Measurements from ENCODE around the gene TXNRD1.
"Not testable (repeated sequence)": the region's sequence is repeated elsewhere in the genome, so short reads cannot be mapped to it uniquely, and the experiment has no call there.

TXNRD1 gene

GRCh38 chr12:104243551-104243950 lies 28.0 kb downstream of the TXNRD1 start:
- no peak for DNase-seq

- DNase-seq = no peak
Observed at GRCh38 chr12:104243971-104244370, 28.4 kb downstream of the TXNRD1 start.

GRCh38 chr12:104247698-104248097 lies 32.1 kb downstream of the TXNRD1 start:
- DNase-seq = no peak

GRCh38 chr12:104248444-104248843 lies 32.9 kb downstream of the TXNRD1 start:
- no peak for DNase-seq

GRCh38 chr12:104249017-104249416 lies 33.4 kb downstream of the TXNRD1 start:
- DNase-seq = no peak

- no peak for DNase-seq
Observed at GRCh38 chr12:104249898-104250297, 34.3 kb downstream of the TXNRD1 start.

- no peak for DNase-seq
Observed at GRCh38 chr12:104250366-104251125, 35.0 kb downstream of the TXNRD1 start.

- no peak for DNase-seq
Observed at GRCh38 chr12:104257913-104258472, 42.4 kb downstream of the TXNRD1 start.

GRCh38 chr12:104258476-104259067 lies 43.0 kb downstream of the TXNRD1 start:
- DNase-seq = no peak

- DNase-seq = no peak
Observed at GRCh38 chr12:104263026-104263425, 47.4 kb downstream of the TXNRD1 start.

GRCh38 chr12:104263580-104264358 lies 48.2 kb downstream of the TXNRD1 start:
- no peak for DNase-seq

GRCh38 chr12:104265436-104265835 lies 49.9 kb downstream of the TXNRD1 start:
- not testable (repeated sequence) for DNase-seq

- no peak for DNase-seq
Observed at GRCh38 chr12:104272938-104273337, 57.4 kb downstream of the TXNRD1 start.

GRCh38 chr12:104273503-104273902 lies 57.9 kb downstream of the TXNRD1 start:
- DNase-seq = no peak

GRCh38 chr12:104274811-104275210 lies 59.2 kb downstream of the TXNRD1 start:
- DNase-seq = no peak

- no peak for DNase-seq
Observed at GRCh38 chr12:104275689-104276088, 60.1 kb downstream of the TXNRD1 start.

GRCh38 chr12:104276273-104277131 lies 60.9 kb downstream of the TXNRD1 start:
- DNase-seq = no peak

- DNase-seq = no peak
Observed at GRCh38 chr12:104279164-104279563, 63.6 kb downstream of the TXNRD1 start.

- no peak for DNase-seq
Observed at GRCh38 chr12:104280111-104280510, 64.5 kb downstream of the TXNRD1 start.

GRCh38 chr12:104280717-104281458 lies 65.3 kb downstream of the TXNRD1 start:
- DNase-seq = no peak

GRCh38 chr12:104281636-104282035 lies 66.1 kb downstream of the TXNRD1 start:
- no peak for DNase-seq

GRCh38 chr12:104282109-104282508 lies 66.5 kb downstream of the TXNRD1 start:
- no peak for DNase-seq
